Inflammatory macrophage treated with lipopolysaccharide for 1 hour (primary cell): ENCODE data around the gene ITGA11.

ENCODE experiments used
- DNase-seq, 2 donors: peaks; one replicate each; pipeline ENCODE4 v3.0.0-alpha.2; 2020 to 2022

The ITGA11 gene

GRCh38 chr15:68262514-68263356, 169.2 kb downstream of the ITGA11 start:
- no peak for DNase-seq

- DNase-seq = no peak
These were observed 170.0 kb downstream of the ITGA11 start for GRCh38 chr15:68261980-68262379.

- DNase-seq = no peak
These were observed 170.7 kb downstream of the ITGA11 start for GRCh38 chr15:68261241-68261640.

GRCh38 chr15:68259883-68260282, 172.1 kb downstream of the ITGA11 start:
- no peak for DNase-seq

- peak in 1 of 2 donors; percentile 59 for DNase-seq
These were observed 173.3 kb downstream of the ITGA11 start for GRCh38 chr15:68258692-68259091.

- DNase-seq = peak; percentile 92 to 94
These were observed 175.1 kb downstream of the ITGA11 start for GRCh38 chr15:68256675-68257450.

- peak; percentile 74 to 84 for DNase-seq
These were observed 178.9 kb downstream of the ITGA11 start for GRCh38 chr15:68252925-68253534.

GRCh38 chr15:68249058-68249713, 182.8 kb downstream of the ITGA11 start:
- peak; percentile 71 to 78 for DNase-seq
